HepG2 (cell line): Measurements from ENCODE around the gene CYB5R3. TPM values are rescaled to one million over a fixed set of nuclear protein-coding genes. Genes with fewer than 3 reads are reported as not detected.

Source experiments
- AFF4 ChIP-seq: sonication (generic); formaldehyde crosslinking; IDR thresholded peaks from 2 replicates; pipeline ENCODE4 v1.4.0; 2020; ENCODE audit warnings: missing genetic modification reagents
- FOXJ3 ChIP-seq: sonication (generic); formaldehyde crosslinking; IDR thresholded peaks from 2 replicates; pipeline ENCODE4 v1.4.0; 2020; ENCODE audit warnings: missing genetic modification reagents, mild to moderate bottlenecking, borderline replicate concordance
- HMGXB4 ChIP-seq, 2 experiments: sonication (generic) in 1 of 2; formaldehyde crosslinking in 1 of 2; IDR thresholded peaks; 2 replicates each; pipeline versions ENCODE4 v1.4.0 to v1.6.1; 2018 to 2020; ENCODE audit warnings: missing genetic modification reagents in 2 of 2, borderline replicate concordance in 1 of 2, low read depth in 1 of 2, mild to moderate bottlenecking in 1 of 2, missing biosample characterization in 1 of 2
- HNF1B ChIP-seq: sonication (generic); formaldehyde crosslinking; IDR thresholded peaks from 2 replicates; pipeline ENCODE4 v1.5.1; 2020; ENCODE audit warnings: mild to moderate bottlenecking, moderate library complexity, missing genetic modification reagents
- KDM6A ChIP-seq: IDR thresholded peaks from 2 replicates; pipeline ENCODE4 v1.6.1; 2016; ENCODE audit warnings: low read depth
- NR0B2 ChIP-seq: sonication (generic); formaldehyde crosslinking; IDR thresholded peaks from 2 replicates; pipeline ENCODE4 v1.4.0; 2020; ENCODE audit warnings: mild to moderate bottlenecking, missing genetic modification reagents
- NR2C2 ChIP-seq: sonication (generic); formaldehyde crosslinking; IDR thresholded peaks from 2 replicates; pipeline ENCODE4 v1.4.0; 2020; ENCODE audit warnings: missing genetic modification reagents, mild to moderate bottlenecking, moderate library complexity, borderline replicate concordance
- PAXIP1 ChIP-seq: sonication (generic); formaldehyde crosslinking; conservative IDR thresholded peaks from 2 replicates; pipeline ENCODE4 v1.4.0; 2020; ENCODE audit warnings: mild to moderate bottlenecking, missing genetic modification reagents, moderate library complexity
- PHF8 ChIP-seq: sonication (generic); formaldehyde crosslinking; IDR thresholded peaks from 2 replicates; pipeline ENCODE4 v1.5.0; 2020; ENCODE audit warnings: missing genetic modification reagents
- RARA ChIP-seq: IDR thresholded peaks from 2 replicates; pipeline ENCODE4 v1.6.1; 2016; ENCODE audit warnings: missing genetic modification reagents, missing compliant biosample characterization
- ZMYM4 ChIP-seq: sonication (generic); formaldehyde crosslinking; IDR thresholded peaks from 2 replicates; pipeline ENCODE4 v1.8.1; 2023; ENCODE audit warnings: mild to moderate bottlenecking, missing genetic modification reagents
- ZNF225 ChIP-seq: sonication (generic); formaldehyde crosslinking; IDR thresholded peaks from 2 replicates; pipeline ENCODE4 v1.4.0; 2020; ENCODE audit warnings: mild to moderate bottlenecking, missing genetic modification reagents
- ZNF33B ChIP-seq: sonication (generic); formaldehyde crosslinking; IDR thresholded peaks from 2 replicates; pipeline ENCODE4 v1.5.1; 2020; ENCODE audit warnings: mild to moderate bottlenecking, missing genetic modification reagents
- ZNF484 ChIP-seq: sonication (generic); formaldehyde crosslinking; IDR thresholded peaks from 2 replicates; pipeline ENCODE4 v1.5.1; 2020; ENCODE audit warnings: mild to moderate bottlenecking, low read depth, missing genetic modification reagents, borderline replicate concordance
- ZNF549 ChIP-seq: sonication (generic); formaldehyde crosslinking; IDR thresholded peaks from 2 replicates; pipeline ENCODE4 v1.5.0; 2020; ENCODE audit warnings: missing genetic modification reagents
- ZNF580 ChIP-seq: IDR thresholded peaks from 2 replicates; pipeline ENCODE4 v1.6.1; 2016; ENCODE audit warnings: low read depth, borderline replicate concordance
- polyA plus RNA-seq, 8 experiments: library from polyadenylated mRNA; depleted of rRNA in 3 of 8; stranded (reverse) in 7 of 8; unstranded in 1 of 8; fragments of >200 nt; fragmentation: Illumina TruSeq in 4 of 8; extraction: Trizol in 4 of 8; gene quantifications; 2 replicates each; pipeline versions ENCODE4 v1.2.1 to v1.2.3, GENCODE V29; 2011 to 2016; ENCODE audit warnings: low read depth in 4 of 8, missing spikeins in 1 of 8, mixed read lengths in 1 of 8; ENCODE audit not compliant: insufficient read depth in 1 of 8
- total RNA-seq, 5 experiments: library from RNA; depleted of rRNA; stranded (reverse); fragments of >200 nt; fragmentation: Illumina TruSeq; extraction: Trizol; gene quantifications; 2 replicates each; pipeline ENCODE4 v1.2.3, GENCODE V29; 2016; ENCODE audit warnings: low read depth in 1 of 5

The CYB5R3 gene
- total and polyA plus RNA-seq, 2 of the 13 experiments (the other 11 are each of a cell fraction or from before 2014, with no cell fraction given), result 32.4 to 305 TPM

- TF ChIP-seq AFF4, result no peak
- no peak for TF ChIP-seq ZNF549 (CRISPR knock-in tag)
- peak; percentile 72 for TF ChIP-seq FOXJ3 (CRISPR knock-in tag)
- TF ChIP-seq KDM6A (CRISPR knock-in tag), result peak; percentile 43; the same call in 1 of the 2 replicates
- peak; percentile 56 for TF ChIP-seq RARA
- TF ChIP-seq NR2C2 (CRISPR knock-in tag), result peak; percentile 35; the same call in 1 of the 2 replicates
- TF ChIP-seq HMGXB4 (CRISPR knock-in tag; IDR thresholded peaks at IDR 0.05; ENCODE audit: borderline replicate concordance in 1 of 2, low read depth in 1 of 2), result 0 out of 4 replicates have a peak, but pooled peaks of 1 of the 2 experiments have one; percentile 24
- no peak for TF ChIP-seq ZNF225 (CRISPR knock-in tag)
- TF ChIP-seq PHF8 (CRISPR knock-in tag), result no peak
- TF ChIP-seq PAXIP1 (CRISPR knock-in tag), result peak; percentile 94
- peak; percentile 75 for TF ChIP-seq HNF1B (CRISPR knock-in tag)
- TF ChIP-seq ZNF484 (CRISPR knock-in tag), result no peak
- 0 out of 2 replicates have a peak, but pooled peaks have one; percentile 24 for TF ChIP-seq ZNF580 (CRISPR knock-in tag)
- TF ChIP-seq NR0B2, result no peak
- peak; percentile 74 for TF ChIP-seq ZMYM4 (CRISPR knock-in tag)
- TF ChIP-seq ZNF33B (CRISPR knock-in tag), result no peak; the same call in 1 of the 2 replicates
Observed at GRCh38 chr22:42601879-42602465, 47.2 kb downstream of the CYB5R3 start (continued).
